Fibroblast of lung (primary cell): ENCODE results near the gene RPP40. TPM values are rescaled to one million over a fixed set of nuclear protein-coding genes. Genes with fewer than 3 reads are reported as not detected.

ENCODE experiments used
- DNase-seq, 2 donors: peaks; one replicate each; pipeline versions ENCODE4 v3.0.0 to v3.0.0-alpha.2; 2010; ENCODE audit warnings: low read depth in 2 of 2
- H2AFZ ChIP-seq: 2 replicates; pipeline ENCODE4 v1.5.1; 2012; ENCODE audit warnings: low read length, control low read depth, inconsistent platforms
- H3K27ac ChIP-seq: 2 replicates; pipeline ENCODE4 v1.5.1; 2011; ENCODE audit warnings: low read length, control low read depth; ENCODE audit not compliant: insufficient read depth
- H3K27me3 ChIP-seq: 2 replicates; pipeline ENCODE4 v1.5.1; 2011; ENCODE audit warnings: mild to moderate bottlenecking, low read length; ENCODE audit not compliant: control insufficient read depth, insufficient read depth
- H3K36me3 ChIP-seq: 2 replicates; pipeline ENCODE4 v1.5.1; 2011; ENCODE audit warnings: low read length; ENCODE audit not compliant: control insufficient read depth, insufficient read depth
- H3K4me1 ChIP-seq: 2 replicates; pipeline ENCODE4 v1.5.1; 2011; ENCODE audit warnings: low read length; ENCODE audit not compliant: control insufficient read depth, insufficient read depth; ENCODE audit errors: extremely low read depth
- H3K4me2 ChIP-seq: 2 replicates; pipeline ENCODE4 v1.5.1; 2011; ENCODE audit warnings: low read length, control low read depth; ENCODE audit not compliant: insufficient read depth; ENCODE audit errors: extremely low read depth
- H3K4me3 ChIP-seq, 4 experiments: fragments of 200-600 bp in 1 of 4; sonication (generic) in 1 of 4; replicated peaks in 1 of 4; 2 replicates each; pipeline ENCODE4 v1.5.1; 2011 to 2016; ENCODE audit warnings: low read length in 4 of 4, low read depth in 3 of 4, mild to moderate bottlenecking in 3 of 4, control low read depth in 2 of 4, inconsistent platforms in 1 of 4, mixed read lengths in 1 of 4; ENCODE audit not compliant: insufficient read depth in 1 of 4; ENCODE audit errors: control extremely low read depth in 1 of 4
- H3K79me2 ChIP-seq: 2 replicates; pipeline ENCODE4 v1.5.1; 2012; ENCODE audit warnings: mild to moderate bottlenecking, low read length, inconsistent platforms; ENCODE audit not compliant: control insufficient read depth, insufficient read depth
- H3K9ac ChIP-seq: 2 replicates; pipeline ENCODE4 v1.5.1; 2011; ENCODE audit warnings: mild to moderate bottlenecking, low read length, control low read depth; ENCODE audit not compliant: insufficient read depth
- H3K9me3 ChIP-seq: 2 replicates; pipeline ENCODE4 v1.5.1; 2012; ENCODE audit warnings: low read depth, low read length; ENCODE audit not compliant: control insufficient read depth, insufficient read depth
- H4K20me1 ChIP-seq: 2 replicates; pipeline ENCODE4 v1.5.1; 2011; ENCODE audit warnings: low read length; ENCODE audit not compliant: control insufficient read depth, insufficient read depth; ENCODE audit errors: extremely low read depth
- EZH2 ChIP-seq: IDR thresholded peaks from 2 replicates; pipeline ENCODE4 v1.5.1; 2012; ENCODE audit warnings: low read length, control low read depth, mild to moderate bottlenecking; ENCODE audit errors: missing control alignments
- polyA plus RNA-seq, 2 donors: library from polyadenylated mRNA; depleted of rRNA in 1 of 2; stranded (reverse) in 1 of 2; unstranded in 1 of 2; fragments of >200 nt; gene quantifications; 2 replicates each; pipeline ENCODE4 v1.2.1, GENCODE V29; 2011 to 2012; ENCODE audit warnings: missing spikeins in 1 of 2
- total RNA-seq: library from RNA; depleted of rRNA; stranded (reverse); fragments of >200 nt; gene quantifications from 2 replicates; pipeline ENCODE4 v1.2.1, GENCODE V29; 2014
- TF ChIP-seq, protein P1 (sequence below), 2 donors: IDR thresholded peaks in 1 of 2; conservative IDR thresholded peaks in 1 of 2; 1 replicate in 1 of 2; 2 replicates in 1 of 2; pipeline ENCODE4 v1.5.1; 2011 to 2012; ENCODE audit warnings: low read length in 2 of 2, control low read depth in 1 of 2, inconsistent platforms in 1 of 2, low read depth in 1 of 2, mild to moderate bottlenecking in 1 of 2

The RPP40 gene
- total and polyA plus RNA-seq, 2 donors (not counting 1 experiment from before 2014, with no cell fraction given): 8.3 to 27.6 TPM

DNA sequence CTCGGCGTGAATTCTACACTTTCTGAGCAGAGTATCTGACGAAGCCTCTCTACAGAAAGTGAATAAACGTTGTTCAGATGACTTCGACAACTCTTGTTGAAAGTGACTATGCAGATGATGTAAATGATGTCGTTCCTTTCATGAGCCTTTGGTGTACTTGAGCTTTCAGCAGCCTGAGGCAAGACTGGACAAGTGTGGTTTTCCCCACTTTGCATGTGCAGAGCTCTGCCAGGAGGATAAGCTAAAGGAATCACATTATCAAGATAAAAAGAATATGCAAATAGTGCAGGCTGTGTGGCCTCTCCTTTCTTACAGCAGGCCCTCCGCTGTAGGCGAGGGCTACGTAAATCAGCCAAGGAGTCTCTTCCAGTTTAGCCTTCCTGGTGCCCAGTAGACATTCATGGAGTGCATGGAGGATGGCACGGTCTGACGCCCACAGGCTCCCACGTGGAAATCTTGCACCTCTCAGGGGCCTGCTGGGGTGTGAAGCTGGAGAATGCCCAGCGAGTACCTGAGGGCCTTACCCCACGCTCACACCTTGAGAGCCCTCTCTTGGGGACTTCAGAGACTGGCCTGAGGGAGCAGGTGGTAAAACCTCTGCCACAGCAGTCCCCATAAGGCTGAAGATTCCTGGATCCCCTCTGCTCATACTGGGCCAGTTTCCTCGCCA is 54.9 kb downstream of the RPP40 start:
- Histone ChIP-seq H4K20me1 (no peaks in the 10 kb centered on the region), H3K4me3 (no peak overlapping the region), H3K4me2 (no peak overlapping the region), H2AFZ (no peak overlapping the region), H3K9ac (no peak overlapping the region), H3K9me3 (no peaks in the 10 kb centered on the region), H3K27me3 (no peaks in the 10 kb centered on the region), H3K4me1 (no peaks in the 10 kb centered on the region), H3K36me3 (peaks cover 9% of the 10 kb centered on the region), H3K27ac (no peak overlapping the region), H3K79me2 (no peaks in the 10 kb centered on the region)
- DNase-seq: no peak
- TF ChIP-seq, protein P1, sequence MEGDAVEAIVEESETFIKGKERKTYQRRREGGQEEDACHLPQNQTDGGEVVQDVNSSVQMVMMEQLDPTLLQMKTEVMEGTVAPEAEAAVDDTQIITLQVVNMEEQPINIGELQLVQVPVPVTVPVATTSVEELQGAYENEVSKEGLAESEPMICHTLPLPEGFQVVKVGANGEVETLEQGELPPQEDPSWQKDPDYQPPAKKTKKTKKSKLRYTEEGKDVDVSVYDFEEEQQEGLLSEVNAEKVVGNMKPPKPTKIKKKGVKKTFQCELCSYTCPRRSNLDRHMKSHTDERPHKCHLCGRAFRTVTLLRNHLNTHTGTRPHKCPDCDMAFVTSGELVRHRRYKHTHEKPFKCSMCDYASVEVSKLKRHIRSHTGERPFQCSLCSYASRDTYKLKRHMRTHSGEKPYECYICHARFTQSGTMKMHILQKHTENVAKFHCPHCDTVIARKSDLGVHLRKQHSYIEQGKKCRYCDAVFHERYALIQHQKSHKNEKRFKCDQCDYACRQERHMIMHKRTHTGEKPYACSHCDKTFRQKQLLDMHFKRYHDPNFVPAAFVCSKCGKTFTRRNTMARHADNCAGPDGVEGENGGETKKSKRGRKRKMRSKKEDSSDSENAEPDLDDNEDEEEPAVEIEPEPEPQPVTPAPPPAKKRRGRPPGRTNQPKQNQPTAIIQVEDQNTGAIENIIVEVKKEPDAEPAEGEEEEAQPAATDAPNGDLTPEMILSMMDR (conservative IDR thresholded peaks at IDR 0.05 in 1 of 2, IDR thresholded peaks at IDR 0.05 in 1 of 2; ENCODE audit: low read depth in 1 of 2, low read length in 2 of 2): no peak
- TF ChIP-seq EZH2: no peak

DNA sequence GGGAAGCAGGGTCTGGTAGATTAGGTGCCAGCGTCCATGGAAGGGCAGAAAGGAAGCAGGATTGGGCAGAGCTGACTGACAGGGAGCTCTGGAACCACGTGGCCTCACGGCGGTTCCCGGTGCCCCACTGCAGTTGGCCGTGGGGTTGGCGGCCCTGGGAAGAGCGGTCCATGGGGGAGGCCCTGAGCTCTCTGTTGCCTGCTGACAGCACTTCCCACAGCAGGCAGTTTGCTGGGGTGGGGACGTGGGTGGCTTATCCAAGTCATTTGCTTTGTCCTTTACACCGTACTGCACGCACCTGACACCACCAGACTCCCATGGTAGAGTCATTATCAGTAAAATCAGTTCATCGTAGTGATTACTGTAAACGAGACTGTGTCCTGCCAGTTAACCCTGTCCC is 56.1 kb downstream of the RPP40 start:
- H3K27ac ChIP-seq: no peak overlapping the region
- peaks cover 6% of the 10 kb centered on the region for H3K36me3 ChIP-seq
- no peaks in the 10 kb centered on the region for H3K27me3 ChIP-seq
- no peak for DNase-seq
- no peak overlapping the region for H2AFZ ChIP-seq
- no peaks in the 10 kb centered on the region for H4K20me1 ChIP-seq
- H3K79me2 ChIP-seq: no peaks in the 10 kb centered on the region
- H3K4me1 ChIP-seq: peaks cover 6% of the 10 kb centered on the region
- H3K4me2 ChIP-seq: no peak overlapping the region
- TF ChIP-seq EZH2: no peak
- TF ChIP-seq, protein P1 (conservative IDR thresholded peaks at IDR 0.05 in 1 of 2, IDR thresholded peaks at IDR 0.05 in 1 of 2; ENCODE audit: low read depth in 1 of 2, low read length in 2 of 2): no peak
- H3K4me3 ChIP-seq: no peak overlapping the region
- no peaks in the 10 kb centered on the region for H3K9me3 ChIP-seq
- H3K9ac ChIP-seq: no peak overlapping the region

DNA sequence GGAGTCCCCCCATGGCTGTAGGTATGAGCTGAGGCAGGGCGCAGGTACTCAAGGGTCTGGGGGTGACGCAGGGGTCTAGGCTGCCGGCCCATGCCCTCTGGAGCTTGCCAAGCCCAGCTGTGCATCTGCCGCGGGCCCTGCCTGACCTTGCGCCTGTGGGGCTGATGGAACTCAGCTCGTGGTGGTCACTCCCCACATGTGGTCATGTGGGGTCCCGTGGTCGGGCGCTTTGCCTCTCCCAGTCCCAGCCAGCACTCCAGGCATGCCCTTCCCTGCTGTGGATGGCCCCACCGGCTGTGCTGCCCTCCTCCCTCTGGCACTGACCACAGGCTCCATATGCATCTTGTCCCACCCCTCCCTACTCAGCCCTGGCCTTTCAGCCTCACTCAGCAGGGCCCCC is 57.3 kb downstream of the RPP40 start:
- no peaks in the 10 kb centered on the region for H3K27me3 ChIP-seq

More for the DNA sequence above, 57.3 kb downstream of the RPP40 start:
- no peak overlapping the region for H3K27ac ChIP-seq
- no peaks in the 10 kb centered on the region for H4K20me1 ChIP-seq
- H3K4me3 ChIP-seq: no peak overlapping the region
- H3K79me2 ChIP-seq: no peaks in the 10 kb centered on the region
- no peak overlapping the region for H3K4me2 ChIP-seq
- TF ChIP-seq, protein P1 (conservative IDR thresholded peaks at IDR 0.05 in 1 of 2, IDR thresholded peaks at IDR 0.05 in 1 of 2; ENCODE audit: low read depth in 1 of 2, low read length in 2 of 2): no peak
- no peak for TF ChIP-seq EZH2
- no peaks in the 10 kb centered on the region for H3K9me3 ChIP-seq
- no peak overlapping the region for H2AFZ ChIP-seq
- no peak overlapping the region for H3K9ac ChIP-seq
- H3K36me3 ChIP-seq: peaks cover 6% of the 10 kb centered on the region
- peaks cover 14% of the 10 kb centered on the region for H3K4me1 ChIP-seq
- DNase-seq: no peak

Other genes with a start within 250 kb of the RPP40 start
- gene CDYL, start 227.6 kb downstream of the RPP40 start, total RNA-seq: 21.3 and 24.9 TPM in 2 replicates
- gene CDYL, start 227.6 kb downstream of the RPP40 start, polyA plus RNA-seq: 16.9 and 20.6 TPM in 2 replicates
- 2.1 and 3.3 TPM in 2 replicates for gene PPP1R3G, start 81.3 kb upstream of the RPP40 start, total RNA-seq
- gene PPP1R3G, start 81.3 kb upstream of the RPP40 start, polyA plus RNA-seq: 0.10 and 0.72 TPM in 2 replicates